Measurements from ENCODE around the gene HTR7. TPM values are rescaled to one million over a fixed set of nuclear protein-coding genes. Genes with fewer than 3 reads are reported as not detected.
"Not testable (repeated sequence)": the region's sequence is repeated elsewhere in the genome, so short reads cannot be mapped to it uniquely, and the experiment has no call there.

HTR7 gene
- total RNA-seq, 2 donors from 2014 or later: not detected

DNA sequence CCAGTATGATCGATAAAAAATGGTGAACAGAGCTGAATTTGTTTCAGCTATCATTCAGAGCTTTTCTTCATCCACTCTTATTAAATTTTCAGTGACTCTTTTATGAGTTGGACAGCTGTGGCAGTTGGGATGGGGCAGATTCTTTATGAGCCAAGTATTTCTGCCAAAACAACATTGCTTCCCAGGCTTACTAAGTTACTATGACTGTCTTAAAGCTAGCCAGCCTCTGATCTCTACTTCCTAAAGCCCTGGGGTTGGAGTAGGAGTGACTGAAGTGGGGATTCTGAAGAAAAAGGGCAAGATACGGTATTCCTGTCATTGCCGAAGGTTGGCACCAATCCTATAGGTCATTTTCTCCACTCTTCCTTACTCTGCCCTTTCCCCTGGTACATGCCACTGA is 26.6 kb upstream of the HTR7 start:
- no peak for ATAC-seq
- Histone ChIP-seq H3K27me3 (no peaks in the 10 kb centered on the region), H3K9me3 (no peaks in the 10 kb centered on the region), H3K4me3 (no peak overlapping the region), H3K4me1 (no peaks in the 10 kb centered on the region), H3K36me3 (replicated peaks in 1 of 2; ENCODE audit: insufficient read depth in 1 of 2, low read depth in 2 of 2) (peaks cover 0 to 15% of the 10 kb centered on the region in 2 donors), H3K27ac (no peak overlapping the region)
- intact Hi-C loops (cut with DNase I): no loop called here
- 85 to 94% methylated on average over 3 of the region's 3 CpGs for WGBS, 2 donors
- no peak for TF ChIP-seq POLR2A (IDR thresholded peaks at IDR 0.05)
- TF ChIP-seq, protein P1, sequence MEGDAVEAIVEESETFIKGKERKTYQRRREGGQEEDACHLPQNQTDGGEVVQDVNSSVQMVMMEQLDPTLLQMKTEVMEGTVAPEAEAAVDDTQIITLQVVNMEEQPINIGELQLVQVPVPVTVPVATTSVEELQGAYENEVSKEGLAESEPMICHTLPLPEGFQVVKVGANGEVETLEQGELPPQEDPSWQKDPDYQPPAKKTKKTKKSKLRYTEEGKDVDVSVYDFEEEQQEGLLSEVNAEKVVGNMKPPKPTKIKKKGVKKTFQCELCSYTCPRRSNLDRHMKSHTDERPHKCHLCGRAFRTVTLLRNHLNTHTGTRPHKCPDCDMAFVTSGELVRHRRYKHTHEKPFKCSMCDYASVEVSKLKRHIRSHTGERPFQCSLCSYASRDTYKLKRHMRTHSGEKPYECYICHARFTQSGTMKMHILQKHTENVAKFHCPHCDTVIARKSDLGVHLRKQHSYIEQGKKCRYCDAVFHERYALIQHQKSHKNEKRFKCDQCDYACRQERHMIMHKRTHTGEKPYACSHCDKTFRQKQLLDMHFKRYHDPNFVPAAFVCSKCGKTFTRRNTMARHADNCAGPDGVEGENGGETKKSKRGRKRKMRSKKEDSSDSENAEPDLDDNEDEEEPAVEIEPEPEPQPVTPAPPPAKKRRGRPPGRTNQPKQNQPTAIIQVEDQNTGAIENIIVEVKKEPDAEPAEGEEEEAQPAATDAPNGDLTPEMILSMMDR (IDR thresholded peaks at IDR 0.05): no peak
- DNase-seq: no peak

DNA sequence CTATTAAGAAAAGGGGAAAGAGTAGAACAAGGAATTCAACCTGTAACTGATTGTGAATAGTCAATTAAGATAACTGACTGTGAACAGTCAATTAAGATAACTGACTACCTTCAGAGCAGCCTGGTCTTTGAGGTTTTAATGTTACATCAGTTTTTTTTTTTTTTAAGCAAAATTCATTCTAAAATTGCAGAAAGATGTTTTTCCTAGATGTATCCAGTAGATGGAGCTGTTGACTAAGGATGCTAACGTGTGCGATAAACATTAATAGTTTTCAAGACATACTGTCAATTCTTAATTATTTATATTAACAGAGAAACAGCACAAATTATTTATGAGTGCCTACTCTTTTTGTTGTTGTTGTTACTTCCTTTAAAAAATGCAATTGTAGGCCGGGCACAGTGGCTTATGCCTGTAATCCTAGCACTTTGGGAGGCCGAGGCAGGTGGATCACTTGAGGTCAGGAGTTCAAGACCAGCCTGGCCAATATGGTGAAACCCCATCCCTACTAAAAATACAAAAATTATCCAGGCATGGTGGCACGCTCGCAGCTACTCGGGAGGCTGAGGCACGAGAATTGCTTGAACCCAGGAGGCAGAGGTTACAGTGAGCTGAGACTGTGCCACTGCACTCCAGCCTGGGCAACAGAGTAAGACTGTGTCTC is 22.4 kb upstream of the HTR7 start:
- 73 to 74% methylated on average over 8 of the region's 8 CpGs for WGBS, 2 donors
- H3K36me3 ChIP-seq (replicated peaks in 1 of 2; ENCODE audit: insufficient read depth in 1 of 2, low read depth in 2 of 2); intact Hi-C loops (cut with DNase I); H3K27me3 ChIP-seq; H3K9me3 ChIP-seq; DNase-seq; ATAC-seq; H3K4me3 ChIP-seq; H3K4me1 ChIP-seq; H3K27ac ChIP-seq: not testable (repeated sequence)
- TF ChIP-seq, protein P1 (IDR thresholded peaks at IDR 0.05): peak; percentile 53 to 60 (median 55)

DNA sequence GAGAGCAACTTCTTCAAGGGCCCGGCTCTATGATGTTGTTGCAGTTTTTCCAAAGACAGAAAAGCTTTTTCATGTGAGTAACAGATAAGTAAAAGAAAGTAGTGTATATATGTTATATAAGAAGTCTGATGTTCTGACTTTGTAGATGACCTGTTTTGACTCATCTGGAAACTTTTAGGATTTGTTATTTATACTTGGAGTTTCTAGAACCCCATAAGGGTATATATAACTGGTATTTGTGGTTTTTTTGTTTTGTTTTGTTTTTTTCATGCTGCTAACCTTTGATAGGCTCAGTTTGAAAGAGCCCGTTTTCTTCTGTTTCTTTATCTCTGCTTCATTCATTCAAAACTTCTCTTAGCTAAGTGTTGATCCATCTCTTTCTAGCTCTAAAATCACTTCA is 21.2 kb upstream of the HTR7 start:
- 87 to 93% methylated on average over 2 of the region's 2 CpGs for WGBS, 2 donors
- Histone ChIP-seq H3K4me3 (no peak overlapping the region), H3K27ac (no peak overlapping the region), H3K4me1 (no peaks in the 10 kb centered on the region), H3K27me3 (no peaks in the 10 kb centered on the region), H3K9me3 (no peaks in the 10 kb centered on the region), H3K36me3 (replicated peaks in 1 of 2; ENCODE audit: insufficient read depth in 1 of 2, low read depth in 2 of 2) (peaks cover 0 to 2% of the 10 kb centered on the region in 2 donors)
- no peak for DNase-seq
- TF ChIP-seq, protein P1 (IDR thresholded peaks at IDR 0.05): no peak
- no peak for TF ChIP-seq POLR2A (IDR thresholded peaks at IDR 0.05)
- ATAC-seq: no peak
- intact Hi-C loops (cut with DNase I): no loop called here

DNA sequence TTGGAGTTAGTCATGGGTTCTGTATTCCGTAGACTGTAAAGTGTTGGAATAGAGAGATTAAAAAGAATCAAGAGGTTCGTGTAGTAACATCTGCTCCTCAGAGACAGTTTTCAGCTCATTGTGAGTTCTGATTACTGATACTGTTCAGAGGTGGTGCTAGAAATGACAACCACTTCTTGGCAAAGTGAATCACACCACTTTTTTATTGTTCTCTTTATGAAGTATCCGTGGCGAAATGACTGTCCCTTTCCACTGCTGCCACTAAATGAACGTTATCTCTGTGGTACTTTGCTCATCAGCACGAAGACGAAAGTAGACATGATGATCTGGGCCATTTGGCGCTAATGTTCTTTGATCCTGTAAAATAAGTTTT is 14.8 kb upstream of the HTR7 start:
- H3K9me3 ChIP-seq: no peaks in the 10 kb centered on the region
- intact Hi-C loops (cut with DNase I): no loop called here
- H3K4me1 ChIP-seq: peaks cover 19% of the 10 kb centered on the region
- 16 to 26% methylated on average over 8 of the region's 8 CpGs for WGBS, 2 donors
- ATAC-seq: no peak
- H3K27me3 ChIP-seq: no peaks in the 10 kb centered on the region
- H3K27ac ChIP-seq: peak overlapping the region in 1 of 4 donors; percentile 48
- no peak for DNase-seq
- H3K36me3 ChIP-seq (replicated peaks in 1 of 2; ENCODE audit: insufficient read depth in 1 of 2, low read depth in 2 of 2): no peaks in the 10 kb centered on the region
- TF ChIP-seq POLR2A (IDR thresholded peaks at IDR 0.05): no peak
- TF ChIP-seq, protein P1 (IDR thresholded peaks at IDR 0.05): no peak
- peak overlapping the region; percentile 56 to 78 for H3K4me3 ChIP-seq

All from body of pancreas (tissue), 4 donors.